ENCODE results near the gene HSDL2. TPM values are rescaled to one million over a fixed set of nuclear protein-coding genes. Genes with fewer than 3 reads are reported as not detected.

Gene HSDL2
- total RNA-seq, 1 experiment from 2014 or later, result 37.0 TPM

- no peaks in the 10 kb centered on the region for H3K36me3 ChIP-seq (ENCODE audit: low read depth, low read length)
- H3K79me2 ChIP-seq (ENCODE audit: low read length), result no peaks in the 10 kb centered on the region
- DNase-seq (no peak), ATAC-seq (no peak)
- peaks cover 12% of the 10 kb centered on the region for H3K4me1 ChIP-seq (ENCODE audit: insufficient read depth, low read length)
- BruUV-seq (replicated peaks), result no TSS peak
- H4K20me1 ChIP-seq (ENCODE audit: low read length), result no peaks in the 10 kb centered on the region
- no peak overlapping the region for H3K4me3 ChIP-seq (ENCODE audit: low read length)
- H3K9me2 ChIP-seq (replicated peaks; ENCODE audit: low read length), result no peaks in the 10 kb centered on the region
- TF ChIP-seq EZH2phosphoT487 (IDR thresholded peaks at IDR 0.05; ENCODE audit: borderline replicate concordance, low read length), result no peak
- TF ChIP-seq CTCF (conservative IDR thresholded peaks at IDR 0.05; ENCODE audit: low read depth, low read length), result no peak
- TF ChIP-seq EZH2 (IDR thresholded peaks at IDR 0.05; ENCODE audit: low read length, unreplicated experiment), result no peak
- no peak overlapping the region for H2AFZ ChIP-seq (ENCODE audit: low read length)
- CTCF ChIA-PET, result no interaction called here
- POLR2A ChIA-PET (ENCODE audit: unreplicated experiment), result no interaction called here
- H3F3A ChIP-seq (ENCODE audit: low read length, unreplicated experiment), result no peaks in the 10 kb centered on the region
- no peaks in the 10 kb centered on the region for H3K9me3 ChIP-seq (ENCODE audit: low read length)
- H3K4me2 ChIP-seq (ENCODE audit: low read length), result no peak overlapping the region
- intact Hi-C loops (cut with micrococcal nuclease), result no loop called here
- no peak overlapping the region for H3K27ac ChIP-seq (ENCODE audit: low read length)
- no peaks in the 10 kb centered on the region for H3K27me3 ChIP-seq (ENCODE audit: low read length)
- no peak overlapping the region for H3K9ac ChIP-seq (ENCODE audit: low read length)
Observed at GRCh38 chr9:112505607-112506006, 125.7 kb downstream of the HSDL2 start.

DNA sequence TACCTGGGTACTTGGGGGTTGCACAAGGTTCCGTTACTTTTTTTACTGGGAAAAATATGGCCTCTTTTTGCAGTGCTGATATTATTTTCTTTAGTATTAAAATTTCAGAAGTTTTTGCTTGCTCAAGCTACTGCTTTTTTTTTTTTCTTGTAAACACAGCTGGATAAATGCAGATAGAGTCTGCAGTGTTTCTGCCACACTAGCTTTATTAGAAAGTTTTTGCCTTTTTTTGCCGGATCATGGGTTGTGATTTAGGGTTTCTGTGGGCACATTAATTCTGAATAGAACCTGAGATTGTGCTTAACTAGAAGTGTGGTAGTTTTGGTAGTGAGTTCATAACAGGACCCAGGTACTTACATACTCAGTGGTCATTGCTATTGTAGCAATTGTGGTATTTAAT, 126.7 kb downstream of the HSDL2 start:
- Histone ChIP-seq H3K4me1 (ENCODE audit: insufficient read depth, low read length) (peaks cover 12% of the 10 kb centered on the region), H2AFZ (ENCODE audit: low read length) (no peak overlapping the region), H3K27ac (ENCODE audit: low read length) (no peak overlapping the region), H3K9me2 (replicated peaks; ENCODE audit: low read length) (no peaks in the 10 kb centered on the region), H4K20me1 (ENCODE audit: low read length) (no peaks in the 10 kb centered on the region), H3K27me3 (ENCODE audit: low read length) (no peaks in the 10 kb centered on the region), H3K4me3 (ENCODE audit: low read length) (no peak overlapping the region), H3K4me2 (ENCODE audit: low read length) (no peak overlapping the region), H3K9ac (ENCODE audit: low read length) (no peak overlapping the region), H3K79me2 (ENCODE audit: low read length) (no peaks in the 10 kb centered on the region), H3K36me3 (ENCODE audit: low read depth, low read length) (no peaks in the 10 kb centered on the region), H3K9me3 (ENCODE audit: low read length) (no peaks in the 10 kb centered on the region), H3F3A (ENCODE audit: low read length, unreplicated experiment) (no peaks in the 10 kb centered on the region)
- ATAC-seq, result no peak
- BruUV-seq (replicated peaks), result no TSS peak
- CTCF ChIA-PET, result no interaction called here
- intact Hi-C loops (cut with micrococcal nuclease), result no loop called here
- no peak for DNase-seq
- TF ChIP-seq EZH2 (IDR thresholded peaks at IDR 0.05; ENCODE audit: low read length, unreplicated experiment) (no peak), CTCF (conservative IDR thresholded peaks at IDR 0.05; ENCODE audit: low read depth, low read length) (no peak), EZH2phosphoT487 (IDR thresholded peaks at IDR 0.05; ENCODE audit: borderline replicate concordance, low read length) (no peak)
- POLR2A ChIA-PET (ENCODE audit: unreplicated experiment), result interaction anchor here (0.6 kb wide), 1 partner anchor 9 kb away, joined by 3 read pairs; no protein-coding TSS in a partner anchor

GRCh38 chr9:112507001-112507680, 127.2 kb downstream of the HSDL2 start:
- no peak overlapping the region for H3K9ac ChIP-seq (ENCODE audit: low read length)
- intact Hi-C loops (cut with micrococcal nuclease), result no loop called here
- no TSS peak for BruUV-seq (replicated peaks)
- H3F3A ChIP-seq (ENCODE audit: low read length, unreplicated experiment), result no peaks in the 10 kb centered on the region
- CTCF ChIA-PET, result no interaction called here
- H3K4me2 ChIP-seq (ENCODE audit: low read length), result no peak overlapping the region
- H3K4me1 ChIP-seq (ENCODE audit: insufficient read depth, low read length), result peaks cover 7% of the 10 kb centered on the region
- TF ChIP-seq EZH2 (IDR thresholded peaks at IDR 0.05; ENCODE audit: low read length, unreplicated experiment) (no peak), CTCF (conservative IDR thresholded peaks at IDR 0.05; ENCODE audit: low read depth, low read length) (no peak), EZH2phosphoT487 (IDR thresholded peaks at IDR 0.05; ENCODE audit: borderline replicate concordance, low read length) (no peak)
- no peaks in the 10 kb centered on the region for H3K9me3 ChIP-seq (ENCODE audit: low read length)
- no peaks in the 10 kb centered on the region for H3K36me3 ChIP-seq (ENCODE audit: low read depth, low read length)
- no peaks in the 10 kb centered on the region for H3K27me3 ChIP-seq (ENCODE audit: low read length)
- H3K4me3 ChIP-seq (ENCODE audit: low read length), result no peak overlapping the region
- no peak overlapping the region for H2AFZ ChIP-seq (ENCODE audit: low read length)
- DNase-seq (no peak), ATAC-seq (no peak)
- H3K9me2 ChIP-seq (replicated peaks; ENCODE audit: low read length), result no peaks in the 10 kb centered on the region
- H4K20me1 ChIP-seq (ENCODE audit: low read length), result no peaks in the 10 kb centered on the region
- no peak overlapping the region for H3K27ac ChIP-seq (ENCODE audit: low read length)
- H3K79me2 ChIP-seq (ENCODE audit: low read length), result no peaks in the 10 kb centered on the region
- POLR2A ChIA-PET (ENCODE audit: unreplicated experiment), result no interaction called here

Data from PC-3 (cell line).